Activated CD4-positive, alpha-beta T cell treated with anti-CD3 and anti-CD28 coated beads, Interleukin-2, amount 10 ng/mL, durations not matched to agents 7 days and 5 days (primary cell): Measurements from ENCODE around the gene CCNYL1. TPM values are rescaled to one million over a fixed set of nuclear protein-coding genes. Genes with fewer than 3 reads are reported as not detected.

Experiments used
- CTCF ChIA-PET: fragments of 350-600 bp; sonication (Branson Sonifier 250); formaldehyde crosslinking; loops from one replicate; lab custom pipeline; 2021; ENCODE audit warnings: antibody characterized with exemption; lab: Charles Lee
- POLR2A ChIA-PET: fragments of 350-600 bp; sonication (Branson Sonifier 250); formaldehyde crosslinking; loops from one replicate; lab custom pipeline; 2021; ENCODE audit warnings: antibody characterized with exemption; lab: Charles Lee
- DNase-seq: peaks from one replicate; pipeline ENCODE4 v3.0.0-alpha.2; 2020
- H3K27ac Mint-ChIP-seq: one replicate; pipeline ENCODE4 v1.8.0; 2021; ENCODE audit warnings: mild to moderate bottlenecking, moderate library complexity, mixed read lengths
- H3K27me3 Mint-ChIP-seq: one replicate; pipeline ENCODE4 v1.8.0; 2021; ENCODE audit warnings: mixed read lengths
- H3K36me3 Mint-ChIP-seq: one replicate; pipeline ENCODE4 v1.8.0; 2021; ENCODE audit warnings: low read depth, mixed read lengths
- H3K4me1 Mint-ChIP-seq: one replicate; pipeline ENCODE4 v1.8.0; 2021; ENCODE audit warnings: mixed read lengths
- H3K4me3 Mint-ChIP-seq: one replicate; pipeline ENCODE4 v1.8.0; 2021; ENCODE audit warnings: mild to moderate bottlenecking, moderate library complexity, mixed read lengths
- H3K9me3 Mint-ChIP-seq: one replicate; pipeline ENCODE4 v1.8.0; 2021; ENCODE audit warnings: mixed read lengths
- total RNA-seq, 2 experiments: library from RNA; stranded (reverse); gene quantifications; one replicate each; pipeline ENCODE4 v1.2.3, GENCODE V29; 2021

CCNYL1 gene
- total RNA-seq, 2 experiments from 2014 or later: 5.1 to 6.9 TPM

DNA sequence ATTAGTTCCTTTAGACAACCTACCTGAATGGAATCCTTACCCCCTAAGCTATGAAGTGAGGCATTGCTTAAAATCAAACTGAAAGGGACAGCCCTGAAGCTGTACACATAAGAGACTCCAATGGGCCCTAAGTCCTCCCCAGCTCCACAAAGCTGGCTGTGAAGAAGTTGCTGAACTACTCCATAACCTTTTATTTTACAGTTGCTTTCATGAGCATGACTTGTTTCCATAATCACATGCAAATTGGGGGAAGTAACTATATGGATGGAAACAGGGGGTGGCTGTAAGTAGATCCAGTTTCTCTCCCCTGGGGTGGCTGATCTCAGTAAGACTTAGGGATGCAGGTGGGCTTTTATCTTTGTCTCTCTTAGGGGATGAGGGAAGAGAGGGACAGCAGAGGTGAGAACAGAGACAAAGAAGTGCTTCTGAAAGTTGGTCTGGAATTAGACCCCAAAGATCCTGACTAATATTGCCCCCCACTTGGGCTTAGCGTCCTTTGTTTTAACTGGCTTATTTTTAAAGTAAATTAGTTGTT, 52.7 kb downstream of the CCNYL1 start:
- no peak overlapping the region for H3K27ac Mint-ChIP-seq
- no peaks in the 10 kb centered on the region for H3K9me3 Mint-ChIP-seq
- H3K4me3 Mint-ChIP-seq: no peak overlapping the region
- H3K4me1 Mint-ChIP-seq: peaks cover 22% of the 10 kb centered on the region
- peaks cover 63% of the 10 kb centered on the region for H3K27me3 Mint-ChIP-seq
- ChIA-PET POLR2A (no interaction called here), CTCF (no interaction called here)
- H3K36me3 Mint-ChIP-seq: peaks cover 1% of the 10 kb centered on the region
- DNase-seq: no peak

DNA sequence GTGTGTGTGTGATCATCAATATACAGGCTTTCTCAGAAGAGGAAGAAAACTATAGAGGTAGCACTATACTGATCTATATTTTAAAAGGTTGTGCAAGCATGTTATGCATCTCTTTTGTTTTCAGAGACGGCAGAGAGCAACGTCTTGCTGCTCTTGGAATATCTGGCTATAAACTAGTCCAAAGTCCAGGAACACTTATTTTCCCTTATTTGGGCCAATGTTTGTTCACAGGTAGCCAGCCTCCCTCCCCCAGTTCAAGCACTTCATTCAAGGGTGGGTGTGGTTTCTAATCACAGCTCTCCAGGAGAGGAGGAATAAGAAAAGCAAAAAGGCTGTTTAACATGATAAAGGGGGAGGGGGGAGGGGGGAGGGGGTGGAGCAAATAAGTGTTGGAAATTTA, 54.1 kb downstream of the CCNYL1 start:
- H3K27ac Mint-ChIP-seq: no peak overlapping the region
- H3K4me3 Mint-ChIP-seq: no peak overlapping the region
- POLR2A ChIA-PET: no interaction called here
- H3K9me3 Mint-ChIP-seq: no peaks in the 10 kb centered on the region
- peaks cover 28% of the 10 kb centered on the region for H3K4me1 Mint-ChIP-seq
- peaks cover 66% of the 10 kb centered on the region for H3K27me3 Mint-ChIP-seq
- CTCF ChIA-PET: interaction anchor here (0.9 to 2.2 kb wide), 4 partner anchors 11 to 275 kb away, joined by 3 to 8 read pairs (median 4); no protein-coding TSS in a partner anchor
- peaks cover 1% of the 10 kb centered on the region for H3K36me3 Mint-ChIP-seq
- DNase-seq: no peak

DNA sequence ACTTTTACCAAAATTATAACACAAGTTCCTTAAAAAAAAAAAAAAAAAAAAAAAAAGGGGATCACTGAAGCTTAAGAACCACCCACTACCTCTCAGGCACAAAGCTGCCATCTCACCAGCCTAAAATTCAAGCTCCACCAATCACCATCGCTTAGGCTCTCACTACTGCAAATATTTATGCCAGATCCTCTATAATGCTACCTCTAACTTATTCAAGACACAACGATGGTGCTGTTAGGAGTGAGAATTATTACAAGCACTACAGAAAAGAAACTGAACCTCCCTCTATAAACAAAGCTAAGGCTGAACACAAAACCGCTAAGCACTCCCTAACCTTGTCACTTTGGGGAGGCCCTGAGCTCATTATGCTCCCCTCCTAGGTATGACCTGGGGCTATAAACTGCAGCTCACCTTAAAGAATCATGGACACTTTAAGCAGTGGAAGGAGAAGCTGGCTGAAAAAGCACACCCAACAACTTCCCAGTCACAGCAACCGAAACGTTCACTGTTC, 54.7 kb downstream of the CCNYL1 start:
- POLR2A ChIA-PET: no interaction called here
- Mint-ChIP-seq H3K4me3 (no peak overlapping the region), H3K4me1 (peaks cover 32% of the 10 kb centered on the region), H3K27me3 (peaks cover 67% of the 10 kb centered on the region), H3K9me3 (no peaks in the 10 kb centered on the region), H3K36me3 (peaks cover 1% of the 10 kb centered on the region), H3K27ac (no peak overlapping the region)
- no peak for DNase-seq
- CTCF ChIA-PET: interaction anchor here (0.6 to 2.2 kb wide), 10 partner anchors 11 to 294 kb away, joined by 3 to 8 read pairs (median 3); no protein-coding TSS in a partner anchor

DNA sequence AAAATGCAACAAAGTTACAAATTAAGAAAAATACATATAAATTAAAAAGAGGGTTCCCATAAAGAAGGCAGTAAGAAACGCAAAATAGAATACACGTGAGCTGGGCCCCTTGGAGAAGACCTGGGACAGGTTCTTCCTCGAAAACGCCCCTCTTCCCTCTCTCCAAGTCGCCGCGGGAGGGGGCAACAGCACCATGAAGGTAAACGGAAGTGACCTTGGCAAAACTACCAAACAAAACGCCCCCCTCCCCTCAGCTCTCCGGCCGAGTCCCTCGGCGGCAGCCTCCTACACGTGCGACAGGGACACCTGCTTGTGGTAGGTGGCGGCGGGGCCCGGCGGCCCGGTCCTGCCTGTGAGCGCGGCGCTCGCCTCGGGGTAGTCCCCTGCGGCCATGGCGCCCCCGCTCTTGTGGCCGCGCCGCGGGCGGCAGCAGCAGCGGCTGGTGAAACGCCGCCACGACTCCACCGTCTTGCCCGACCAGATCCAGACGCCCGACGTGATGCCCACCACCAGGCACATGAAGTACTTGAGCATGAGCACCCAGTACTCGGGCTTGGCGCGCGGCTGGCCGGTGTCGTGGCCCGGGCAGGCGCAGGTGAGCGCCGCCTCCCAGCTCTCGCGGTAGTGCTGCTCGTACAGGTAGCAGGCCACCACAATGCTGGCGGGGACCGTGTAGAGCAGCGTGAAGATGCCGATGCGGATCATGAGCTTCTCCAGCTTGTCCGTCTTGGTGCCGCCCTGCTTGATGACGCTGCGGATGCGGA, 55.4 kb downstream of the CCNYL1 start:
- peak overlapping the region; percentile 14 for H3K27ac Mint-ChIP-seq
- CTCF ChIA-PET: interaction anchor here (0.6 to 2.2 kb wide), 8 partner anchors 10 to 274 kb away, joined by 3 to 8 read pairs (median 3); no protein-coding TSS in a partner anchor
- peak overlapping the region; percentile 70 for H3K4me3 Mint-ChIP-seq
- peaks cover 32% of the 10 kb centered on the region for H3K4me1 Mint-ChIP-seq
- POLR2A ChIA-PET: no interaction called here
- H3K9me3 Mint-ChIP-seq: no peaks in the 10 kb centered on the region
- peaks cover 1% of the 10 kb centered on the region for H3K36me3 Mint-ChIP-seq
- peaks cover 66% of the 10 kb centered on the region for H3K27me3 Mint-ChIP-seq
- DNase-seq: no peak

DNA sequence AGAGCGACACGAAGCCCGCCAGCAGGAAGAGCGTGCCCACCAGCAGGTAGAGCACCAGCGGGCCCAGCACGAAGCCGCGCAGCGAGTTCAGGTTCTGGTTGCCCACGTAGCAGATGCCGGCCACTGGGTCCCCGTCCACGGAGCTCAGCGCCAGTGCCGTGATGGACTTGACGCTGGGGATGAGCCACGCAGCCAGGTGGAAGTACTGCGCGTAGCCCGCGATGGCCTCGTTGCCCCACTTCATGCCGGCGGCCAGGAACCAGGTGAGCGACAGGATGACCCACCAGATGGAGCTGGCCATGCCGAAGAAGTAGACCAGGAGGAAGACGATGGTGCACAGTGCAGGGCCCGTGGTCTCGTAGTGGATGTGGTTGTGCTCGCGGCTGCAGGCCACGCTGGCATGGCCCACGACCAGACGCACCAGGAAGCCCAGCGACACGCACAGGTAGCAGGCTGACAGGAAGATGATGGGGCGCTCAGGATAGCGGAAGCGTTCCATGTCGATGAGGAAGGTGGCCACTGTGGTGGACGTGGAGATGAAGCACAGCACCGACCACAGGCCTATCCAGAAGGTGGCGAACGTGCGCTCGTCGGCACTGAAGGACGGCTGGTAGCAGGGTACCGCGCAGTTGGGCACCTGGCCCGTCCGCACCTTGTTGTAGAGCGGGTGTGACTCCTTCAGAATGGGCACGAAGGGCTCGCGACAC, 56.2 kb downstream of the CCNYL1 start:
- Mint-ChIP-seq H3K4me3 (peak overlapping the region; percentile 70), H3K4me1 (peaks cover 34% of the 10 kb centered on the region), H3K36me3 (peaks cover 1% of the 10 kb centered on the region), H3K9me3 (no peaks in the 10 kb centered on the region), H3K27me3 (peaks cover 65% of the 10 kb centered on the region), H3K27ac (peak overlapping the region; percentile 14)
- POLR2A ChIA-PET: no interaction called here
- CTCF ChIA-PET: interaction anchor here (0.5 to 2.2 kb wide), 5 partner anchors 9 to 806 kb away, joined by 3 to 8 read pairs (median 3); no protein-coding TSS in a partner anchor
- DNase-seq: no peak

DNA sequence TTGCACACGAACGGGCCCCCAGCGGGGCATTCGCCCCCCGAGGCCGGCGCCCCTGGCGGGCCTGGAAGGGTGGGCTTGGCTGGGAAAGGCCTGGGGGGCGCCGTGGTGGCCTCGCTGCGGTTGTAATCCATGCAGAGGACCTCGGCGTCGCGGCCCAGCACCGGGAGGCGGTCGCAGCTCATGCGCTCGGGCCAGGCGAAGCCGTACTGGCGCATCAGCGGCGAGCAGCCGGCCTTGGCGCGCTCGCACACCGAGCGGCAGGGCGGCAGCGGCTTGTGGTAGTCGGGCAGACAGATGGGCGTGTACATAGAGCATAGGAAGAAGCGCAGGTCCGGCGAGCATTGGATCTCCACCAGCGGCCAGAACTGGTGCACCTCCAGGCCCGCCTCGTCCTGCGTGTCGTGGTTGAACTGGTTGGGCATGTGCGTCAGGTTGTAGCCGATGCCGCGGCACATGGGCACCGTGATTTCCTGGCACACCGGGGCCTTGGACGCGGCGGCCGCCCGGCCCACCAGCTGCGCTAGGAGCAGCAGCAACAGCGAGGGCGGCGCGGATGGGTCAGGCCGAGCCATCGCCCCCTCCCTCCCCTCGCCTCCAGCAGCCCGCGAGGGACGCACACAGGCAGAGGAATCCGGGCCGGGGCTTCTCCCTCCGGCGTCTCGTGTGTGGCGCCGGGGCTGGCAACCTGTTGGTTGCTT, 56.9 kb downstream of the CCNYL1 start:
- no peaks in the 10 kb centered on the region for H3K9me3 Mint-ChIP-seq
- peak overlapping the region; percentile 9 for H3K27ac Mint-ChIP-seq
- peak overlapping the region; percentile 79 for H3K4me3 Mint-ChIP-seq
- CTCF ChIA-PET: interaction anchor here (0.6 kb wide), 1 partner anchor 114 kb away, joined by 3 read pairs; no protein-coding TSS in a partner anchor
- POLR2A ChIA-PET: no interaction called here
- peaks cover 61% of the 10 kb centered on the region for H3K27me3 Mint-ChIP-seq
- H3K4me1 Mint-ChIP-seq: peaks cover 34% of the 10 kb centered on the region
- DNase-seq: peak; percentile 27
- H3K36me3 Mint-ChIP-seq: peaks cover 1% of the 10 kb centered on the region

DNA sequence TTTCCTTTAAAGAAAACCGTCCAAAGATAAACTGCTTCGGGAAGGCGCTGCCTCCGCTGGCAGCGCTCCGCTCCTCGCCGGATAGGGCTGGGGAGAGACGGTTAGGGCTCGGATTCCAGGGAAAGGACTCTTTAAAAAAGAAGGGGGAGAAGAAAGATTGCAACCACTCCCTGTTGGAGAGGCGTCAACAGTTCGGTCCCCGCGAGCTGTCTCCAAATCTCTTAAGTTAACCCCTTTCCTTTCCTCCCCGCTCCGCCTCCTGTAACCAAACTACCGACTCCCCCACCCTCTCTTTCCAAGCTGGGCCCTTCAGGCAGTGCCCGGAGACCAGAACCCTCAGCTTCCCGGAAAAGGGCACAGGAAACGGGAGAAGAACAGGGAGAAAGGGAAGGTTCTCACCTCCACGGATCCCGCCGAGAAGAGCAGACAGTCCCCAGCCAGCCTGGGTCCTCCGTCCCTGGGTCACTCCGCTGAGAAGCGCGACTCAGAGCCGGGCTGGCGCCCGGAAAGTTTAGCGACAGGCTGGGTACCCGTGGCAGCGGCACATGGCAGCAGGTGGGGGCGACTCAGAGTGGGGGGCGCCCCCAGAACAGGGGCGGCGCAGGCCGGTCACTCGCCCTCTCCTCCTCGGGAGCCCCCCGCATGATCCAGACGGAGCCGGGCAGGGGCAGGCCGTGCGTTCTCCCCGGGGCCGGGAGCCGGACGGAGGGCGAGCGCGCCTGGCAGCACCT, 57.6 kb downstream of the CCNYL1 start:
- Mint-ChIP-seq H3K27me3 (peaks cover 55% of the 10 kb centered on the region), H3K36me3 (peaks cover 1% of the 10 kb centered on the region), H3K4me1 (peaks cover 34% of the 10 kb centered on the region), H3K4me3 (peak overlapping the region; percentile 79), H3K9me3 (no peaks in the 10 kb centered on the region), H3K27ac (peak overlapping the region; percentile 31)
- ChIA-PET POLR2A (no interaction called here), CTCF (interaction anchor here (1.6 kb wide), 1 partner anchor 170 kb away, joined by 4 read pairs; no protein-coding TSS in a partner anchor)
- peak; percentile 14 for DNase-seq

DNA sequence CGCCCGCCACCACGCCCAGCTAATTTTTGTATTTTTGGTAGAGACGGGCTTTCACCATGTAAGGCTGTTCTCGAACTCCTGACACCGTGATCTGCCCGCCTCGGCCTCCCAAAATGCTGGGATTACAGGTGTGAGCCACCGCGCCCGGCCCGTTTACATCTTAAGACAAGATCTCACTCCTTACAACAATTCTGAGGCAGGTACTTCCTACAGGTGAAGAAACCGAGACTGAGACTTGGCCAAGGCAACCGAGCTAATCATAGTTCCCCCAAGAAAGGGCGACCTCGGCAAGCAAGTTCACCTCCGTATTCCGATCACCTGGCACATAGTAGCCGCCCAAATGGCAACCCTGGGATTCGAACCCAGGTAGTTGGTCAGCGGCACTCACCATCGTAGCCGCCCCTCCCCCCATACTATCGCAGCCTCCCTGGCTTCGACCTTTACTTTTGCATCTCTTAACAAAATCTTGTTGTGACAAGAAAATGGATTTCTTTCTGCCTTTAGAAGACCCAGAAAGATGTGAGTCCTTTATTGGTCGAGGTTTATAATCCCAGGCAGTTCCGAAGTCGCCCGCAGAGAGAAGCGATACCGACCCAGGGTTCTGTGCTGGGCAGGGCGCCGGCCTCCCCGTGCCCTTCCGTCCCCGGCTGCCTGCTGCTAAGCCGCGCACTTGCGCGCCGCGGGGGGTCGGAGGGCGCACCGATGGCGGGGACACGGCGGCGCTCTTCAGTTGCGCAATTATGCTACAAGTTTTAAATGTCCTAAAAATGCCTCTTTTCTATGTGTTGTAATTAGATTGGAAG, 59.4 kb downstream of the CCNYL1 start:
- peak overlapping the region; percentile 83 for H3K4me3 Mint-ChIP-seq
- ChIA-PET POLR2A (no interaction called here), CTCF (interaction anchor here (0.7 to 1.1 kb wide), 3 partner anchors 60 to 270 kb away, joined by 3 read pairs; partner anchors contain the start of gene CCNYL1)
- H3K4me1 Mint-ChIP-seq: peaks cover 34% of the 10 kb centered on the region
- DNase-seq: no peak
- H3K27ac Mint-ChIP-seq: no peak overlapping the region
- no peaks in the 10 kb centered on the region for H3K9me3 Mint-ChIP-seq
- peaks cover 43% of the 10 kb centered on the region for H3K27me3 Mint-ChIP-seq
- peaks cover 1% of the 10 kb centered on the region for H3K36me3 Mint-ChIP-seq

DNA sequence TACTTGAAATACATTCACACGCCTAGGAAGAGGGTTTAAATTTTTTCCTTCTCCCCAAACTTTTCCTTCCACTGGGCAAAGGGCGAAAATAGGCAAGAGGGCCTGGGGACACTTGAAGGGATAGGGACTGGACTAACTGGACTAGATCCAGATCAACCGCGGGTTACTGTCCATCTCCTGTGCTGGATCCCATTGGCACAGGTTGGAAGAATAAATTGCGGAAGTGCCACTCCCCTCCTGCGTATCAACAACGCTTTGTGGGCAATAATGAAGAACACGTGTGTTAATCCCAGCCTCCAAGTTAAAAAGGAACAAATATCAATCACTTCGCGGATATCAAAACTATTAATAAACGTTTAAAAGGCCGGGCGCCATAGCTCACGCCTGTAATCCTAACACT, 60.0 kb downstream of the CCNYL1 start:
- ChIA-PET POLR2A (no interaction called here), CTCF (no interaction called here)
- DNase-seq: no peak
- Mint-ChIP-seq H3K27me3 (peaks cover 37% of the 10 kb centered on the region), H3K36me3 (peaks cover 1% of the 10 kb centered on the region), H3K4me1 (peaks cover 37% of the 10 kb centered on the region), H3K4me3 (no peak overlapping the region), H3K9me3 (no peaks in the 10 kb centered on the region), H3K27ac (no peak overlapping the region)

DNA sequence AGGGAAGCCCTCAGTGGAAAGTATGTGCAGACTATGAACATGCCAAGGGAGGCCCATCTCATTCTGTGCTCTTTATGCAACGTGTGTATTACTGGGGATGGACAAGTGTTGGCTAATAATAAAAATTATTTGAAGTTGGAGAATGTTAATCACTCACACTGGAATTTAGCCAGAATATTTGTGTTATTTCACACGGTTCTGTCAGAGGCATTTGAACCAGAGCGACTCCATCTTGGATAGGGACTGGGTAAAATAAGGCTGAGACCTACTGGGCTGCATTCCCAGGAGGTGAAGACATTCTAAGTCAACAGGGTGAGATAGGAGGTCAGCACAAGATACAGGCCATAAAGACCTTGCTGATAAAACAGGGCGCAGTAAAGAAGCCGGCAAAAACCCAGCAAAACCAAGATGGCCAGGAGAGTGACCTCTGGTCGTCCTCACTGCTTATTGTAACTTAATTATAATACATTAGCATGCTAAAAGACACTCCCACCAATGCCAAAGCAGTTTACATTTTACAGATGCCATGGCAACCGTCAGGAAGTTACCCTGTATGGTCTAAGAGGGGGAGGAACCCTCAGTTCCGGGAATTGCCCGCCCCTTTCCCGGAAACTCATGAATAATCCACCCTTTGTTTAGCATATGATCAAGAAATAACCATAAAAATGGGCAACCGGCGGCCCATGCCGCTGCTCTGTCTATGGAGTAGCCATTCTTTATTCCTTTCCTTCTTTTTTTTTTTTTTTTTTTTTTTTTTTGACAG, 60.8 kb downstream of the CCNYL1 start:
- CTCF ChIA-PET: no interaction called here
- POLR2A ChIA-PET: no interaction called here
- peaks cover under 1% of the 10 kb centered on the region for H3K36me3 Mint-ChIP-seq
- H3K27me3 Mint-ChIP-seq: peaks cover 32% of the 10 kb centered on the region
- no peak overlapping the region for H3K27ac Mint-ChIP-seq
- no peak overlapping the region for H3K4me3 Mint-ChIP-seq
- DNase-seq: peak; percentile 20
- no peaks in the 10 kb centered on the region for H3K9me3 Mint-ChIP-seq
- peaks cover 32% of the 10 kb centered on the region for H3K4me1 Mint-ChIP-seq

DNA sequence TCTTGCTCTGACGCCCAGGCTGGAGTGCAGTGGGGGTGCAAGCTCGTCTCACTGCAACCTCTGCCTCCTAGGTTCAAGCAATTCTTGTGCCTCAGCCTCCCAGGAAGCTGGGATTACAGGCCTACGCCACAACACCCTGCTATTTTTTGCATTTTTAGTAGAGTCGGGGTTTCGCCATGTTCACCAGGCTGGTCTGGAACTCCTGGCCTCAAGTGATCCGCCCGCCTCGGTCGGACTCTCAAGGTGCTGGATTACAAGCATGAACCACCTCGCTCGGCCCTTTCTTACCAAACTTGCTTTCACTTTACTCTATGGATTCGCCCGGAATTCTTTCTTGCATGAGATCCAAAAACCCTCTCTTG, 61.4 kb downstream of the CCNYL1 start:
- ChIA-PET CTCF (no interaction called here), POLR2A (no interaction called here)
- Mint-ChIP-seq H3K4me1 (peaks cover 27% of the 10 kb centered on the region), H3K27ac (no peak overlapping the region), H3K9me3 (no peaks in the 10 kb centered on the region), H3K27me3 (peaks cover 28% of the 10 kb centered on the region), H3K36me3 (no peaks in the 10 kb centered on the region), H3K4me3 (no peak overlapping the region)
- DNase-seq: no peak
